ENCODE results near the gene YIPF6.

The YIPF6 gene

GRCh38 chrX:68498508-68499379 is at the start of gene YIPF6:
TSS of gene YIPF6 (plus strand) at chrX:68499051. CDS start at chrX:68499067, 16 bp downstream.
- Histone ChIP-seq H3K27me3 (ENCODE audit: control insufficient read depth, insufficient read depth, low read length) (no peaks in the 10 kb centered on the region), H3K9me3 (ENCODE audit: control insufficient read depth, insufficient read depth, low read depth, low read length) (peaks cover 10% of the 10 kb centered on the region; the same call in 1 of the 2 replicates), H3K4me1 (ENCODE audit: control insufficient read depth, insufficient read depth, low read length) (peaks cover 3% of the 10 kb centered on the region; the same call in 1 of the 2 replicates), H3K36me3 (ENCODE audit: control insufficient read depth, insufficient read depth, low read length) (no peaks in the 10 kb centered on the region; the same call in 1 of the 2 replicates), H3K27ac (ENCODE audit: low read depth, low read length) (peak within 1 kb of the TSS; percentile 83), H3K9ac (ENCODE audit: low read length) (peak within 1 kb of the TSS; percentile 95), H3K4me3 (ENCODE audit: low read depth, low read length) (peak within 1 kb of the TSS; percentile 80)

GRCh38 chrX:68451720-68452119 is 47.1 kb upstream of the YIPF6 start:
- no peaks in the 10 kb centered on the region for H3K36me3 ChIP-seq (ENCODE audit: control insufficient read depth, insufficient read depth, low read length)

GRCh38 chrX:68454476-68455150 is 44.2 kb upstream of the YIPF6 start:
- no peaks in the 10 kb centered on the region; the same call in 1 of the 2 replicates for H3K9me3 ChIP-seq (ENCODE audit: control insufficient read depth, insufficient read depth, low read depth, low read length)
- no peak overlapping the region for H3K9ac ChIP-seq (ENCODE audit: low read length)
- H3K4me1 ChIP-seq (ENCODE audit: control insufficient read depth, insufficient read depth, low read length): no peaks in the 10 kb centered on the region
- H3K4me3 ChIP-seq (ENCODE audit: low read depth, low read length): no peak overlapping the region
- no peaks in the 10 kb centered on the region for H3K27me3 ChIP-seq (ENCODE audit: control insufficient read depth, insufficient read depth, low read length)
- H3K27ac ChIP-seq (ENCODE audit: low read depth, low read length): no peak overlapping the region
- H3K36me3 ChIP-seq (ENCODE audit: control insufficient read depth, insufficient read depth, low read length): no peaks in the 10 kb centered on the region

More at GRCh38 chrX:68451720-68452119, 47.1 kb upstream of the YIPF6 start:
- Histone ChIP-seq H3K4me3 (ENCODE audit: low read depth, low read length) (no peak overlapping the region), H3K9me3 (ENCODE audit: control insufficient read depth, insufficient read depth, low read depth, low read length) (no peaks in the 10 kb centered on the region), H3K9ac (ENCODE audit: low read length) (no peak overlapping the region), H3K27ac (ENCODE audit: low read depth, low read length) (no peak overlapping the region), H3K27me3 (ENCODE audit: control insufficient read depth, insufficient read depth, low read length) (no peaks in the 10 kb centered on the region), H3K4me1 (ENCODE audit: control insufficient read depth, insufficient read depth, low read length) (no peaks in the 10 kb centered on the region)

- Histone ChIP-seq H3K27ac (ENCODE audit: low read depth, low read length) (no peak overlapping the region), H3K27me3 (ENCODE audit: control insufficient read depth, insufficient read depth, low read length) (no peaks in the 10 kb centered on the region)
Observed at GRCh38 chrX:68455151-68455510, 43.7 kb upstream of the YIPF6 start.

GRCh38 chrX:68461093-68461492 is 37.8 kb upstream of the YIPF6 start:
- Histone ChIP-seq H3K36me3 (ENCODE audit: control insufficient read depth, insufficient read depth, low read length) (no peaks in the 10 kb centered on the region), H3K9ac (ENCODE audit: low read length) (no peak overlapping the region), H3K4me1 (ENCODE audit: control insufficient read depth, insufficient read depth, low read length) (peaks cover 5% of the 10 kb centered on the region; the same call in 1 of the 2 replicates), H3K27ac (ENCODE audit: low read depth, low read length) (no peak overlapping the region), H3K27me3 (ENCODE audit: control insufficient read depth, insufficient read depth, low read length) (no peaks in the 10 kb centered on the region), H3K9me3 (ENCODE audit: control insufficient read depth, insufficient read depth, low read depth, low read length) (no peaks in the 10 kb centered on the region; the same call in 1 of the 2 replicates), H3K4me3 (ENCODE audit: low read depth, low read length) (no peak overlapping the region)

More at GRCh38 chrX:68455151-68455510, 43.7 kb upstream of the YIPF6 start:
- Histone ChIP-seq H3K36me3 (ENCODE audit: control insufficient read depth, insufficient read depth, low read length) (no peaks in the 10 kb centered on the region), H3K9ac (ENCODE audit: low read length) (no peak overlapping the region), H3K9me3 (ENCODE audit: control insufficient read depth, insufficient read depth, low read depth, low read length) (no peaks in the 10 kb centered on the region; the same call in 1 of the 2 replicates), H3K4me3 (ENCODE audit: low read depth, low read length) (no peak overlapping the region), H3K4me1 (ENCODE audit: control insufficient read depth, insufficient read depth, low read length) (no peaks in the 10 kb centered on the region)

- H3K27ac ChIP-seq (ENCODE audit: low read depth, low read length): no peak overlapping the region
- no peaks in the 10 kb centered on the region for H3K36me3 ChIP-seq (ENCODE audit: control insufficient read depth, insufficient read depth, low read length)
- no peaks in the 10 kb centered on the region; the same call in 1 of the 2 replicates for H3K9me3 ChIP-seq (ENCODE audit: control insufficient read depth, insufficient read depth, low read depth, low read length)
- H3K27me3 ChIP-seq (ENCODE audit: control insufficient read depth, insufficient read depth, low read length): no peaks in the 10 kb centered on the region
- no peak overlapping the region for H3K4me3 ChIP-seq (ENCODE audit: low read depth, low read length)
- H3K9ac ChIP-seq (ENCODE audit: low read length): no peak overlapping the region
- H3K4me1 ChIP-seq (ENCODE audit: control insufficient read depth, insufficient read depth, low read length): peaks cover 5% of the 10 kb centered on the region; the same call in 1 of the 2 replicates
Observed at GRCh38 chrX:68461576-68461975, 37.3 kb upstream of the YIPF6 start.

- no peak overlapping the region for H3K27ac ChIP-seq (ENCODE audit: low read depth, low read length)
- H3K4me1 ChIP-seq (ENCODE audit: control insufficient read depth, insufficient read depth, low read length): peaks cover 5% of the 10 kb centered on the region; the same call in 1 of the 2 replicates
- H3K27me3 ChIP-seq (ENCODE audit: control insufficient read depth, insufficient read depth, low read length): no peaks in the 10 kb centered on the region
- no peaks in the 10 kb centered on the region for H3K36me3 ChIP-seq (ENCODE audit: control insufficient read depth, insufficient read depth, low read length)
- H3K9ac ChIP-seq (ENCODE audit: low read length): no peak overlapping the region
- H3K9me3 ChIP-seq (ENCODE audit: control insufficient read depth, insufficient read depth, low read depth, low read length): no peaks in the 10 kb centered on the region; the same call in 1 of the 2 replicates
- H3K4me3 ChIP-seq (ENCODE audit: low read depth, low read length): no peak overlapping the region
Observed at GRCh38 chrX:68462197-68462596, 36.7 kb upstream of the YIPF6 start.

- Histone ChIP-seq H3K9ac (ENCODE audit: low read length) (no peak overlapping the region), H3K4me1 (ENCODE audit: control insufficient read depth, insufficient read depth, low read length) (peaks cover 5% of the 10 kb centered on the region; the same call in 1 of the 2 replicates), H3K27ac (ENCODE audit: low read depth, low read length) (no peak overlapping the region), H3K9me3 (ENCODE audit: control insufficient read depth, insufficient read depth, low read depth, low read length) (no peaks in the 10 kb centered on the region; the same call in 1 of the 2 replicates), H3K27me3 (ENCODE audit: control insufficient read depth, insufficient read depth, low read length) (no peaks in the 10 kb centered on the region), H3K36me3 (ENCODE audit: control insufficient read depth, insufficient read depth, low read length) (no peaks in the 10 kb centered on the region), H3K4me3 (ENCODE audit: low read depth, low read length) (no peak overlapping the region)
Observed at GRCh38 chrX:68462653-68463052, 36.2 kb upstream of the YIPF6 start.

GRCh38 chrX:68463880-68464279 is 35.0 kb upstream of the YIPF6 start:
- H3K4me1 ChIP-seq (ENCODE audit: control insufficient read depth, insufficient read depth, low read length): peaks cover 5% of the 10 kb centered on the region; the same call in 1 of the 2 replicates
- H3K9me3 ChIP-seq (ENCODE audit: control insufficient read depth, insufficient read depth, low read depth, low read length): no peaks in the 10 kb centered on the region; the same call in 1 of the 2 replicates
- no peak overlapping the region for H3K27ac ChIP-seq (ENCODE audit: low read depth, low read length)
- no peaks in the 10 kb centered on the region for H3K36me3 ChIP-seq (ENCODE audit: control insufficient read depth, insufficient read depth, low read length)
- H3K9ac ChIP-seq (ENCODE audit: low read length): no peak overlapping the region
- H3K27me3 ChIP-seq (ENCODE audit: control insufficient read depth, insufficient read depth, low read length): no peaks in the 10 kb centered on the region
- no peak overlapping the region for H3K4me3 ChIP-seq (ENCODE audit: low read depth, low read length)

GRCh38 chrX:68464796-68465195 is 34.1 kb upstream of the YIPF6 start:
- H3K36me3 ChIP-seq (ENCODE audit: control insufficient read depth, insufficient read depth, low read length): no peaks in the 10 kb centered on the region
- H3K4me3 ChIP-seq (ENCODE audit: low read depth, low read length): no peak overlapping the region
- no peaks in the 10 kb centered on the region for H3K9me3 ChIP-seq (ENCODE audit: control insufficient read depth, insufficient read depth, low read depth, low read length)
- H3K4me1 ChIP-seq (ENCODE audit: control insufficient read depth, insufficient read depth, low read length): peaks cover 5% of the 10 kb centered on the region; the same call in 1 of the 2 replicates
- H3K27me3 ChIP-seq (ENCODE audit: control insufficient read depth, insufficient read depth, low read length): no peaks in the 10 kb centered on the region
- H3K27ac ChIP-seq (ENCODE audit: low read depth, low read length): no peak overlapping the region
- H3K9ac ChIP-seq (ENCODE audit: low read length): no peak overlapping the region

- Histone ChIP-seq H3K27ac (ENCODE audit: low read depth, low read length) (no peak overlapping the region), H3K9ac (ENCODE audit: low read length) (no peak overlapping the region), H3K27me3 (ENCODE audit: control insufficient read depth, insufficient read depth, low read length) (no peaks in the 10 kb centered on the region), H3K4me3 (ENCODE audit: low read depth, low read length) (no peak overlapping the region), H3K36me3 (ENCODE audit: control insufficient read depth, insufficient read depth, low read length) (no peaks in the 10 kb centered on the region), H3K4me1 (ENCODE audit: control insufficient read depth, insufficient read depth, low read length) (no peaks in the 10 kb centered on the region), H3K9me3 (ENCODE audit: control insufficient read depth, insufficient read depth, low read depth, low read length) (peaks cover 6% of the 10 kb centered on the region; the same call in 1 of the 2 replicates)
Observed at GRCh38 chrX:68480969-68481368, 17.9 kb upstream of the YIPF6 start.

Data from HUES6 (cell line).